HG03103 (cell line): ENCODE measurements around the gene EXOC3.
"Not testable (repeated sequence)": the region's sequence is repeated elsewhere in the genome, so short reads cannot be mapped to it uniquely, and the experiment has no call there.

Source experiments
- ATAC-seq: cut with Tn5 transposase; IDR thresholded peaks from one replicate; pipeline ENCODE4 v1.9.1; 2021; ENCODE audit warnings: low read depth; ENCODE audit not compliant: unreplicated experiment

The EXOC3 gene

GRCh38 chr5:497090-497700, 54.2 kb downstream of the EXOC3 start:
- ATAC-seq, result no peak

DNA sequence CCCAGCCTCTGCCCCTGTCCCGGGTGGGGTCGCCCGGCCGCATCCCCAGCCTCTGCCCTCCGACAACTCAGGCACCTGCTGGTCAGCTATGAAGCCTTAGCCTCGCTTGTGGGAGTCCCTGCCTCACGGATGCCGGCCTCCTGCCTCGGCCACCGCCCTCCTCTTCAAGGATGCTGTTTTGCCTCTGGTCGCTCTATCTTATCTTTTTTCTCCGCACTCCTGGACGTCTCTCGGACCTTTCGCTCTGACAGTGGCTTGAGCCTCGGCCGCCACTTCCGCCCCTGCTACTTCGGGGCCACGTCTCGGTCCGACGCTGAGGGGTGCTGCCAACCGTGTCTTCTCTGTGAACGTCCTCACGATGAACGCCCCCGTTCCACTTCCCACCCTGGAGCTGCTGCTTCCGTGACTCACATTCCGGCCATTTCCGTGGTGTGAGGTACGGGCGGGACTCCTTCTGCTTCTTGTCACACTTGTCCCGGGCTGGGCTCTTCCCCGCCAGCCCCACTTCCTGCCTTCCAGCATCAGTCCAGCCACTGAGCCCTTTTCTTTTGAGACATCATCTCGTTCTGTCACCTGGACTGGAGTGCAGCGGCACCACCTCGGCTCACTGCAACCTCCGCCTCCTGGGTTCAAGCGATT, 55.0 kb downstream of the EXOC3 start:
- no peak for ATAC-seq

DNA sequence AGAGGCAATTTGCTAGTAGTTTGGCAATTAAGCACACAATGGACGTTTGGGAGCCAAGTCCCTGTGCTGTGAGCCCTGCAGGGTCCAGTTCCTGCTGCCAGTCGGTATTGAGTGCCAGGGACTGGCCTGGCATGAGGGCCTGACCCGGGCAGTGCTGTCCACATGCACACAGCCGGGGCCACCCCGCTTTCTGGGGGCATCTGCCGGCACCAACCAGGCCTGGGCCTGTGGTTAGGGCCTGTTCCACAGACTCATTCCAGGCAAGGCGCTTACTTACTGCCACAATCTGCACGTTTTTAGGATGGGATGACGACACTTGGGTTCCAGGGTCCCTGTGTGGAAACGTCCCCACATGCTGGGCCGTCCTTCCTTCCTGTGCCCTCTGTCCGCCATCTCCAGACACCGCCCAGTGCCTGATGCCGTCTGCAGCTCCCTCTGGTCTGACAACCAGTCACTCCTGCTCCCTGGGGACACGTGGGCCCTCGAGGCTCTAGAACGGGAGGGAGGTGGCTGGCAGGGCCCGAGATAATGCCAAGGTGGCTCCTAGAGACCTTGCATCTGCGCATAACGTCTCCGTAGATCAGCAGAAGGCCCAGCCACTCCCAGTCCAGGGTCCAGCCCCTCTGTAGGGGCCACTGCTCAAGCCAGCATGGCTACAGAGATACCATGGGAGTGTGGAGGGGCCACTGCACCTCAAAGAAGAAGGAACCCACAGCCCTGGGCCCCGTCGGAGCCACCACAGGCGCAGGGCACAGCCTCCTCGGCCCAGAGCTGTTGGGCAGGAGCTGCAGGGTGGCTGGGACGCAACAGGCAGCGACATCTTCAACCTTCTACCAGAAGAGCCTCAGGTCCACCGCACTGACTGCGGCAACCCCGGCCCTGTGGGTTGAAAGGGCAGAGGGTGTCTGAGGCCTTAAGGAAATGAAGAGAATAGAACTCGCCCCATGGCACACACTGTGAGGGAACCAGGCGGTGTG, 56.5 kb downstream of the EXOC3 start:
- ATAC-seq, result no peak

GRCh38 chr5:500491-500890, 57.5 kb downstream of the EXOC3 start:
- ATAC-seq, result no peak

DNA sequence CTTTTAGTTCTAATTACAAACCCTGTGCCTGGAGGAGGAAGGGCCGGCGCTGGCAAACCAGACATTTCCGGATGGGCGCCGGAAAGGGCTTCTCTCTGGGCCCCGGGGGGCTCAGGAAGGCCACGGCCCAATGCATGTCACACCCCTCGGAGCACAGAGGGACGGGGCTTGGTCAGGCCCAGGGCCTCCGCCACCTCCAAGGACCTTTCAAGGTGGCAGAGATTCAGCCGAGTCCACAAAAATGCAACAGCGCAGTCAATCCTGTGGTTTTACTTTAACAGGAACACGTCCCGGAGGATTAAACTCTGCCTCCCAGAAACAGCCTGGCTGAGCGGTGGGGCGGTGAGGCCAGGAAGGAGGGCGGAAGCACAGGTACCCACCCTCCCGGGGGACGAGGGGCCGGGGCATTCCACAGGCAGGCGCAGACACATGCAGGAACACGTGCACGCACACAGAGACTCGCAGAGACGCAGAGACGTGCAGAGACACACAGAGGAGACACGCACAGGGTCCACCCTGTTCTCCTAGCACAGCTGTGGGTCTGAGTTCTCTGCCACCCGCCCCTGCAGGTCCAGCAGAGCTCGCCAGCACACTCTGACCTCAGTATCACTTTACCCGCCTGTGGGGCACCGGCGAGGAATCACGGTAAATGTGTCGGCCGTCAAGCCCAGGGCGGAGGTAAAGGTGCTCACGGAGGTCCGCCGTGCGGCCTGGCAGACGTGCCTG, 58.3 kb downstream of the EXOC3 start:
- ATAC-seq, result no peak

DNA sequence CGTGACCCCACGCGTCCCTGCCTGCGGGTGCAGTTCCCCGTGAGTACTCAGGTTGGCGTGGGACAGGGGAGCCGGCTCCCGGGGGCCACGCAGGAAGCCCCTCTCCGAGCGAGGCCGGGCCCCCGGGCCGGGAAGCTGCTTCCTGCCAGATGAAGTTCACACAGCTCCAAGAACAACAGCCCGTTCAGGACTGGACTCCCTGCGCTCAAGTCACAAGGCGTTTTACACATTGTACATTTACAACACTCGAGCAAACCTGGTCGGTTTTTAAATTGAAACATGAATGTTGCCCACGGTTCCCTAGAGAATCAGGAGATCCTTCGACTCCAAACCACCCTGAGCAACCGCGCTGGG, 58.8 kb downstream of the EXOC3 start:
- ATAC-seq, result no peak

DNA sequence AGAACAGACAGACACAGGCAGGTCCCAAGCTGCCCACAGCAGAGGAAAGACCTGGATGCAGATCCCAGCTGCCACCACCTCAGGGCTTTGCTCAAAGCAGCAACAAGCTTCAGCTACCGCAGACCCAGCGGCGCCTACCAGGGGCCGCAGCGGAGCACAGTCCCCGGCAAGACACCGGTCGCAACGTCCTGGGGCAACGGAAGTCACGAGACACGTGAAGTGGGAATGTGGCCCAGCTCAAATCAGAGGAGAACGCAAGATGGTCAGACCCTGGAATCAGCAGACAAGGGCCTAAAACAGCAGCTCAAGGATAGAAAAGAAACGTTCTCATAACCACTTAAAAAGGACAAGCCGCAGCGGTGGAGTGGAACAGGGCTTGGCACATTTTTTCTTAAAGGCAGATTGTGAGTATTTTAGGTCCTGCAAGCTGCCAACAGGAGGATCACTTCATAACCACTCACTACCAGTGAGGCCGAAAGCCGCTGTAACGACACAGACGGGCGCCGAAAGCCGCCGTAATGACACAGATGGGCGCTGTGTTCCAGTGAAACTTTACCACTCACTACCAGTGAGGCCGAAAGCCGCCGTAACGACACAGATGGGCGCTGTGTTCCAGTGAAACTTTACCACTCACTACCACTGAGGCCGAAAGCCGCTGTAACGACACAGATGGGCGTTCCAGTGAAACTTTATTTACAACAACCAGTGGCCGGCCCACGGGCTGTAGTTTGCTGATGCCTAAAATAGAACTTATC, 59.5 kb downstream of the EXOC3 start:
- ATAC-seq, result no peak

DNA sequence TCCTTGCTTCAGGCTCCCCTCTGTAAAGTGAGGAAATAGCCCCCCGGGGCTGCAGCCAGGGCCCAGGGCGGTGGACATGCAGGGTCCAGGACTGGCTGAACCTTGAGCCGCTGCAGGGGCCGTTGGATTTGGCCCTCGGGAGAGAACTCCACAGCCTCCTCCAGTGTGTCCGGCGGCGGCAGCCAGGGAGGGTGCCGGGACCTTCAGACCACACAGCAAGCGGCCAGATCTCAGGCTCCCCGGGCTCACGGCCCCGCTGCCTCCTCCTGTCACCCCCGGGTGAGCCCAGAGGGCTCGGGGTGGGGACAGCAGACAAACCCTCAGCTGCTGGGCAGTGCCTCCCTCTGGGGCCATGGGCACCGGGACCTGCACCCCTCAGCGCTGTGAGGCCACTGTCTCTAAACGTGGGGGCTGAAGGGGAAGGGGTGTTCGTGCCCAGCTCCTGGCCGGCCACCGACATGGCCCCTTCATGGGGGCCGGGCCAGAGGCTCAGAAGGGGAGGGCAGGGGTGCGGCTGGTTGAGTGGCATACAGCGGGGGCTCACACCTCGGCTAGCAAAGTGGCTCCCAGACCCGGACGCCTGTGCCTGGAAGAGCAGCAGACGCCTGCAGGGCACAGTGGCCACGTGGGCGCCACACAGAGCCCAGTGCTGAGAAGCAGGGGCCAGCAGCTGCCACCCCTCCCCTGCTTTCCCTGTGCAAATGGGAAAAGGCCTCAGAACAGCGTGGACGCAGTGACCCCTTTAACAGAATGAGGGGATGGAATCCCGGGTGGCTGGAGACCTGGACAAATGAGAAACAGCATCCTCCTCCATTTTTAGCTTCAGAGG, 61.6 kb downstream of the EXOC3 start:
- no peak for ATAC-seq

- no peak for ATAC-seq
These were observed 63.1 kb downstream of the EXOC3 start for GRCh38 chr5:505951-506525.

DNA sequence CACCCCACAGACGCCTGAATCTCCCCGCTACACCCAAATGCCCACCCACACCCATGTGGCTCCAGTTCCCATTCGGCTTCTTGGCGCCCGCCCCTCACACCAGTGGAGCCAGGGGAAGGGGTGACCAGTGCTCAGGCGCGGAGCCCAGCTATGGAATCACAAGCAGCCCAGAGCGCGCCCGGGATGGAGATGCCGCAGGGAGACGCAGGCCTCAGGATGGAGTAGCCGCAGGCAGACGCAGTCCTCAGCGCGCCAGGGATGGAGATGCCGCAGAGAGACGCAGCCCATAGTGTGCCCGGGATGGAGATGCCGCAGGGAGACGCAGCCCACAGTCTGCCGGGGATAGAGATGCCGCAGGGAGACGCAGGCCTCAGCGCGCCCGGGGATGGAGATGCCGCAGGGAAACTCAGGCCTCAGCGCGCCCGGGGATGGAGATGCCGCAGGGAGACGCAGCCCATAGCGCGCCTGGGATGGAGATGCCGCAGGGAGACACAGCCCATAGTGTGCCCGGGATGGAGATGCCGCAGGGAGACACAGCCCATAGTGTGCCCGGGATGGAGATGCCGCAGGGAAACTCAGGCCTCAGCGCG, 65.1 kb downstream of the EXOC3 start:
- not testable (repeated sequence) for ATAC-seq

DNA sequence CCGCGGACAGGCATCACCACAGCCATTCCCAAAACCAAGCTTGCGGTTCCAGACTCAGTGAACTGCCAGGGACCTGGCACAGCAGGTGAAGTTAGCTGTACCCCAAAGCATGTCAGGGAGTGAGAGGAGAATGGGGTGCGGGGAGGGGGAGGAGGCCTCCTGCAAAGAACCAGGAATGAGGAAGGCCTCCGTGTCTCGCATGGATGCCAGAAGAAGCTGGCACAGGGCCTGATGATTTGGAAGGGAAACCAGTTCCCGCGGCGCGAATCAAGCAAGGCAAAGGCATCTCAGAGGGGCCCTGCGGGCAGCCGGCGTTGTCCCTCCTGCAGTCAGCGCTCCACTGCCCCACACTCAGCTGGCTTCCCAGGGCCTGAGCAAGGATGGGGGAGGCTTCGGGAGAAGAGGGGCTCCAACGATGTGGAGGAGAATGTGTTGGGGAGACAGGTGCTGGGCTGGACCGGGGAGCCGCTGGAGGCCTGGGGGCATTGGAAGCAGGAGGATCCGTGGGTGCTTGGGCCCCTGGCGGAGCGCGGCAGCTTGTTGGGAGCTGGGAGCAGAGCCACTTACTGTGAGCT, 66.7 kb downstream of the EXOC3 start:
- ATAC-seq, result no peak

- ATAC-seq, result no peak
These were observed 67.5 kb downstream of the EXOC3 start for GRCh38 chr5:510521-510920.

DNA sequence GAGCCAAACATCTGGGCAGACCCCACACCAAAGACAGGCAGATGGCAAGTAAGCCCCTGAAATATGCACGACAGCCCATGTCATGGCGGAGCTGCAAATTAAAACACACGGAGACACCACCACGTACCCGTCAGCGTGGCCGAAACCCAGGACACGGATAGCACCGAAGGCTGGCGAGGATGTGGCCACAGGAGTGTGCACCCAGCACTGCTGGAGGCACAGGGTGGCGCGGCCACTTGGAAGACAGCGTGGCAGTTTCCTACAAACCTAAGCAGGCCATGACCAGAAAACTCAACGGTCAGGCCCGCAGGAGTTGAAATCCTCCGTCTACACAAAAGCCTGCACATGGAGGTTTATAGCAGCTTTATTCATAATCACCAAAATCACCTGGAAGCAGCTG, 68.5 kb downstream of the EXOC3 start:
- no peak for ATAC-seq

DNA sequence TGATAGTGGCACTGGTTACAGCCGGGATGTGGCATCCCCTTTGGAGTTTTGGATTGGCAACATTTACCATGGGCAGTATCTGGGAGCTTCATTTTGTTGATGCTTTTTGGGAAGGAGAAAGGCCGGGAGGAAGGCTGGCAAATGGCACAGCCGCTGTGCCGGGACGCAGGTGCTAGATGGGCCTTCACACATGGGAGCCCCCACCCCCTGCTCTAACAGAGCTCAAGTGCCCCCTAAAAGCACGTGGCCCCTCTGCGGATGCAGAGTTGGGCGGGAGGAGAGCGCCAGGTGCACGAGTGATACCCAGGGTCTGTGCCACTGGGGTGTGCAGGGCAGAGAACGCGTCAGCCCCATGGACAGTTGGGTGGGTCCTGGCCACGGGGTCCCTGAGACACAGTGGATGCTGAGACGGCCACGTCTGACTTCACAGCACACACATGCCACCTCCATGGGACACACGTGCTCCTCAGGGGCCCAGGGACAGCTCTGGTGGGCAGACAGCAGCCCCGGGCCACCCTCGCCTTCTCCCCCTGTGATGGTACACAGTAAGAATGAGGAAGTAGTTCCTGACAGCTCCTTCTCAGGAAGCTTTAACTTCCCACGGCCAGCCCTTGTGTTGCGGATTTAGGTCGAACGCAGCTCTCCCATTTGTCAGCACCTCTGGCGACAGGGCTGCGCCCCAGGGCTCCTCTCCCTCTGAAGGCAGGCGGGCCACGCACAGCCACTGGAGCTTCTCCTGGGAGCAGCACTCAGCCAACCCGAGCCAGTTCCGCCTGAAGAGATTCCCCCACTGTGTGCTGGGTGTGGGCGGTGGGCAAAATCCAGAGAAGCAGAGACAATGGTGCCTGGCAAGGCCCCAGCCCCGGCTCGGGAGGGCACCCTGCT, 70.5 kb downstream of the EXOC3 start:
- no peak for ATAC-seq

GRCh38 chr5:514101-514485, 71.1 kb downstream of the EXOC3 start:
- no peak for ATAC-seq

GRCh38 chr5:514673-515072, 71.7 kb downstream of the EXOC3 start:
- ATAC-seq, result no peak

DNA sequence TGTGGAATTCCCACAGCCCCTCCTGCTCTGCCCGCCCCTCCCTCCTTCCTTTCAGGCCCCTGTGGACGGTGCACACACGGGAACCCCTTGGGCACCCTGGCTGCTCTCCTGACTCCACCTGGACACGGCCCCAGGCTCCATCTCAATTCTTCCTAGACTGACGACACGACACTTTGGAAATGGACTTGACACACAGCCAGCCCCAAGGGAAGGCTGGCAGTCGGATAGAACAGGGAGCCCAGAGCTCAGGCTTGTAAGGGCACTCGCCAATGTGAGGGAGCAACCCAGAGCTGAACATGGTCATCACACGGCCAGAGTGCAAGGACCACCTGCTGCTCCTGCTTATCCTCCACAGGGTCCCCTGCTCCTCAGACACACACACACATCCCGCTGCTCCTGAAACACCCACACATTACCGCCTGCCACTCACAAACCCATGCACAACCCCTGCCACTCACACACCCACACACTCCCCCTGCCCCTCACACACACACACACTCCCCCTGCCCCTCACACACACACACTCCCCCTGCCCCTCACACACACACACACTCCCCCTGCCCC, 72.4 kb downstream of the EXOC3 start:
- no peak for ATAC-seq
